Breast epithelium (tissue), 3 donors: Measurements from ENCODE around the gene AVPR1B.

Experiments used
- POLR2A ChIP-seq: fragments of 450-650 bp; IDR thresholded peaks from one replicate; pipeline ENCODE4 v1.6.1; 2016; ENCODE audit warnings: antibody characterized with exemption, mild to moderate bottlenecking, moderate library complexity
- TF ChIP-seq, protein P1 (sequence below), 3 donors: fragments of 450-650 bp; IDR thresholded peaks; one replicate each; pipeline ENCODE4 v1.5.1; 2016 to 2017; ENCODE audit warnings: antibody characterized with exemption in 3 of 3, mild to moderate bottlenecking in 3 of 3, moderate library complexity in 3 of 3

DNA sequence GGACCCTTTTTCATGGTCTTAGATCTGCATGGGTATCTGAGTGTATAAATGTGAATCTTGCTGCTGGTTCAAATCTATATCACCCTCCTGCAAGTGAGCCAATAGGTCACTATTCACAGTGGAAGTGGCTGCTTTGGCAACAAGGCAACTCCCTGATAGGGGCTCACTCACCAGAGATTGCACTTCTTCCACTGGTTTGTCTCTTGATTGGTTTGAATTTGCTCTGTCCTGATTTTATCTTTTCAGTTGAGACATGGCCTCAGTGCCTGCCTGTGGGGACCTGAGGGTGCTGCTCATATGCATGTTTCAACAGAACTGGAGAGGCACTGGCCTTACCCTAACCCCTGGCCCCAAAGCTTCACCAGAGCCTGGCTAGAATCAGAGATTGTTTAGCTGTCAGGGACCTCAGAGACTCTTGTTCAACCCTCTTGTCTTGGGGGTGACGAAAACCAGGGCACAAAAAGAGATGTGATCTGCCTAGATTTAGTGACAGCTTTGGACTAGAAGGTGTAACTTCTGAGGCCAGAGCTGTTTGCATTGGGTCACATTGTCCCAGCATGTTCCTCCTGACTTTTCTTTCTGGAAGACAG is 16.9 kb downstream of the AVPR1B start:
- TF ChIP-seq POLR2A, result no peak
- TF ChIP-seq, protein P1, sequence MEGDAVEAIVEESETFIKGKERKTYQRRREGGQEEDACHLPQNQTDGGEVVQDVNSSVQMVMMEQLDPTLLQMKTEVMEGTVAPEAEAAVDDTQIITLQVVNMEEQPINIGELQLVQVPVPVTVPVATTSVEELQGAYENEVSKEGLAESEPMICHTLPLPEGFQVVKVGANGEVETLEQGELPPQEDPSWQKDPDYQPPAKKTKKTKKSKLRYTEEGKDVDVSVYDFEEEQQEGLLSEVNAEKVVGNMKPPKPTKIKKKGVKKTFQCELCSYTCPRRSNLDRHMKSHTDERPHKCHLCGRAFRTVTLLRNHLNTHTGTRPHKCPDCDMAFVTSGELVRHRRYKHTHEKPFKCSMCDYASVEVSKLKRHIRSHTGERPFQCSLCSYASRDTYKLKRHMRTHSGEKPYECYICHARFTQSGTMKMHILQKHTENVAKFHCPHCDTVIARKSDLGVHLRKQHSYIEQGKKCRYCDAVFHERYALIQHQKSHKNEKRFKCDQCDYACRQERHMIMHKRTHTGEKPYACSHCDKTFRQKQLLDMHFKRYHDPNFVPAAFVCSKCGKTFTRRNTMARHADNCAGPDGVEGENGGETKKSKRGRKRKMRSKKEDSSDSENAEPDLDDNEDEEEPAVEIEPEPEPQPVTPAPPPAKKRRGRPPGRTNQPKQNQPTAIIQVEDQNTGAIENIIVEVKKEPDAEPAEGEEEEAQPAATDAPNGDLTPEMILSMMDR (IDR thresholded peaks at IDR 0.05), result no peak
